ENCODE results near the gene ORAI2.

DNA sequence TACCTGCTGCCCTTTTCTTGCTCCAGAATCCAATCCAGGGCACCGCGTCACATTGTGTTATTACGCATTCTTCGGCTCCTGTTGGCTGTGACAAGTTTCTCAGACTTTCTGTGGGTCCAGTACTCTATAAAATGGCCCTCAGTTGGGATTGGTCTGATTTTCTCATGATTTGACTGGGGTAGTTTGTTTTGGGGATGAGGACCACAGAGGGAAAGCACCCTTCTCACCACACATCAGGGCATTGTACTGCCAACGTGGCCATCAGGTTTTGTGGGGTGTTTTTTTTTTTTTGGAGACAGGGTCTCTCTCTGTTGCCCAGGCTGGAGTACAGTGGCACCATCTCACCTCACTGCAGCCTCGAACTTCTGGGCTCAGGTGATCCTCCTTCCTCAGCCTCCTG is 17.0 kb upstream of the ORAI2 start:
- no peak for TF ChIP-seq POLR2A (IDR thresholded peaks at IDR 0.05; ENCODE audit: low read depth, low read length)
- TF ChIP-seq POLR2AphosphoS5 (IDR thresholded peaks at IDR 0.05; ENCODE audit: low read depth, low read length) = no peak
